HepG2 (cell line): ENCODE measurements around the gene SAMD9L.
"Not testable (repeated sequence)": the region's sequence is repeated elsewhere in the genome, so short reads cannot be mapped to it uniquely, and the experiment has no call there.

Source experiments
- ATF5 ChIP-seq: sonication (generic); formaldehyde crosslinking; IDR thresholded peaks from 2 replicates; pipeline ENCODE4 v1.4.0; 2020; ENCODE audit warnings: mild to moderate bottlenecking, low read depth, missing genetic modification reagents
- CCAR2 ChIP-seq: fragments of 200-400 bp; formaldehyde crosslinking; optimal IDR thresholded peaks from 2 replicates; pipeline ENCODE3; 2018; ENCODE audit warnings: low read depth, mild to moderate bottlenecking, low read length, moderate library complexity
- CTCF ChIP-seq: sonication (generic); formaldehyde crosslinking; IDR thresholded peaks from 2 replicates; pipeline ENCODE4 v1.5.0; 2020; ENCODE audit warnings: mild to moderate bottlenecking, missing genetic modification reagents, moderate library complexity
- ZNF232 ChIP-seq: sonication (generic); formaldehyde crosslinking; IDR thresholded peaks from 2 replicates; pipeline ENCODE4 v1.4.0; 2020; ENCODE audit warnings: missing genetic modification reagents, borderline replicate concordance

- not testable (repeated sequence) for TF ChIP-seq CTCF (CRISPR knock-in tag); ATF5 (CRISPR knock-in tag); CCAR2; ZNF232
These were observed 21.2 kb downstream of the SAMD9L start for GRCh38 chr7:93126954-93127353.
